Mammary epithelial cell (primary cell): ENCODE results near the gene SORBS2.

Source experiments
- EZH2 ChIP-seq: IDR thresholded peaks from 2 replicates; pipeline ENCODE4 v1.6.1; 2012; ENCODE audit warnings: low read length, inconsistent platforms, borderline replicate concordance
- TF ChIP-seq, protein P1 (sequence below), 2 donors: IDR thresholded peaks in 1 of 2; conservative IDR thresholded peaks in 1 of 2; 2 replicates each; pipeline ENCODE4 v1.5.1; 2011 to 2012; ENCODE audit warnings: inconsistent platforms in 2 of 2, low read length in 2 of 2, mild to moderate bottlenecking in 2 of 2, control low read depth in 1 of 2, low read depth in 1 of 2; ENCODE audit not compliant: insufficient read depth in 1 of 2; ENCODE audit errors: extremely low read depth in 1 of 2

GRCh38 chr4:185748901-185749390 lies 63.0 kb downstream of the SORBS2 start:
- TF ChIP-seq, protein P1, sequence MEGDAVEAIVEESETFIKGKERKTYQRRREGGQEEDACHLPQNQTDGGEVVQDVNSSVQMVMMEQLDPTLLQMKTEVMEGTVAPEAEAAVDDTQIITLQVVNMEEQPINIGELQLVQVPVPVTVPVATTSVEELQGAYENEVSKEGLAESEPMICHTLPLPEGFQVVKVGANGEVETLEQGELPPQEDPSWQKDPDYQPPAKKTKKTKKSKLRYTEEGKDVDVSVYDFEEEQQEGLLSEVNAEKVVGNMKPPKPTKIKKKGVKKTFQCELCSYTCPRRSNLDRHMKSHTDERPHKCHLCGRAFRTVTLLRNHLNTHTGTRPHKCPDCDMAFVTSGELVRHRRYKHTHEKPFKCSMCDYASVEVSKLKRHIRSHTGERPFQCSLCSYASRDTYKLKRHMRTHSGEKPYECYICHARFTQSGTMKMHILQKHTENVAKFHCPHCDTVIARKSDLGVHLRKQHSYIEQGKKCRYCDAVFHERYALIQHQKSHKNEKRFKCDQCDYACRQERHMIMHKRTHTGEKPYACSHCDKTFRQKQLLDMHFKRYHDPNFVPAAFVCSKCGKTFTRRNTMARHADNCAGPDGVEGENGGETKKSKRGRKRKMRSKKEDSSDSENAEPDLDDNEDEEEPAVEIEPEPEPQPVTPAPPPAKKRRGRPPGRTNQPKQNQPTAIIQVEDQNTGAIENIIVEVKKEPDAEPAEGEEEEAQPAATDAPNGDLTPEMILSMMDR (conservative IDR thresholded peaks at IDR 0.05 in 1 of 2, IDR thresholded peaks at IDR 0.05 in 1 of 2; ENCODE audit: extremely low read depth in 1 of 2, insufficient read depth in 1 of 2, low read depth in 1 of 2, low read length in 2 of 2), result no peak
- no peak for TF ChIP-seq EZH2
